IPS DF 6.9 (cell line): Measurements from ENCODE around the gene PIF1.

ENCODE experiments used
- DNase-seq: peaks from one replicate; pipeline ENCODE4 v3.0.0-alpha.2; 2013; ENCODE audit warnings: low read depth, low spot score
- H3K27ac ChIP-seq: one replicate; pipeline ENCODE4 v1.5.1; 2013; ENCODE audit warnings: low read length, control low read depth
- H3K27me3 ChIP-seq: 2 replicates; pipeline ENCODE4 v1.6.1; 2013; ENCODE audit warnings: mild to moderate bottlenecking, low read length; ENCODE audit not compliant: control insufficient read depth, insufficient read depth
- H3K36me3 ChIP-seq: 2 replicates; pipeline ENCODE4 v1.6.1; 2013; ENCODE audit warnings: low read length; ENCODE audit not compliant: control insufficient read depth, insufficient read depth
- H3K4me1 ChIP-seq: 2 replicates; pipeline ENCODE4 v1.6.1; 2013; ENCODE audit warnings: low read length; ENCODE audit not compliant: control insufficient read depth, insufficient read depth
- H3K4me3 ChIP-seq: 2 replicates; pipeline ENCODE4 v1.5.1; 2013; ENCODE audit warnings: mild to moderate bottlenecking, low read length
- H3K9me3 ChIP-seq: 2 replicates; pipeline ENCODE4 v1.6.1; 2013; ENCODE audit warnings: low read length, inconsistent platforms; ENCODE audit not compliant: control insufficient read depth, insufficient read depth
- WGBS: extraction: QIAGEN DNeasy Blood & Tissue Kit; methylation state at CpG from one replicate; pipeline ENCODE4 v1.1.7; 2013; ENCODE audit warnings: mixed read lengths, missing lambda C conversion rate; ENCODE audit not compliant: insufficient read length, insufficient coverage; 5-methylcytosine and 5-hydroxymethylcytosine counted together

Gene PIF1

GRCh38 chr15:64810497-64811326, 14.7 kb downstream of the PIF1 start:
- no peaks in the 10 kb centered on the region for H3K27me3 ChIP-seq
- DNase-seq = no peak
- WGBS = no CpG with 5 or more reads among the region's 6 CpGs
- peaks cover 19% of the 10 kb centered on the region for H3K4me1 ChIP-seq
- no peaks in the 10 kb centered on the region for H3K9me3 ChIP-seq
- H3K36me3 ChIP-seq = no peaks in the 10 kb centered on the region
- no peak overlapping the region for H3K4me3 ChIP-seq
- peak overlapping the region; percentile 91 for H3K27ac ChIP-seq

- no peak overlapping the region for H3K4me3 ChIP-seq
- DNase-seq = no peak
- no peaks in the 10 kb centered on the region for H3K36me3 ChIP-seq
- peaks cover 20% of the 10 kb centered on the region for H3K4me1 ChIP-seq
- H3K27me3 ChIP-seq = no peaks in the 10 kb centered on the region
- no peaks in the 10 kb centered on the region for H3K9me3 ChIP-seq
- peak overlapping the region; percentile 91 for H3K27ac ChIP-seq
- WGBS = no CpG with 5 or more reads among the region's 14 CpGs
Measured at GRCh38 chr15:64809649-64810496, 15.6 kb downstream of the PIF1 start.

GRCh38 chr15:64808785-64809453, 16.5 kb downstream of the PIF1 start:
- no CpG with 5 or more reads among the region's 10 CpGs for WGBS
- H3K27me3 ChIP-seq = no peaks in the 10 kb centered on the region
- no peaks in the 10 kb centered on the region for H3K9me3 ChIP-seq
- H3K4me3 ChIP-seq = peak overlapping the region; percentile 24; the same call in 1 of the 2 replicates
- peak overlapping the region; percentile 70 for H3K27ac ChIP-seq
- peaks cover 20% of the 10 kb centered on the region for H3K4me1 ChIP-seq
- no peaks in the 10 kb centered on the region for H3K36me3 ChIP-seq
- DNase-seq = no peak

GRCh38 chr15:64807751-64808222, 17.7 kb downstream of the PIF1 start:
- H3K27ac ChIP-seq = peak overlapping the region; percentile 55
- H3K27me3 ChIP-seq = no peaks in the 10 kb centered on the region
- H3K9me3 ChIP-seq = no peaks in the 10 kb centered on the region
- H3K4me1 ChIP-seq = peaks cover 17% of the 10 kb centered on the region
- WGBS = no CpG with 5 or more reads among the region's 6 CpGs
- H3K4me3 ChIP-seq = peak overlapping the region; percentile 2; the same call in 1 of the 2 replicates
- DNase-seq = no peak
- no peaks in the 10 kb centered on the region for H3K36me3 ChIP-seq

GRCh38 chr15:64807051-64807749, 18.2 kb downstream of the PIF1 start:
- Histone ChIP-seq H3K4me1 (peaks cover 17% of the 10 kb centered on the region), H3K27ac (peak overlapping the region; percentile 42)
- no CpG with 5 or more reads among the region's 13 CpGs for WGBS

GRCh38 chr15:64806509-64806908, 18.9 kb downstream of the PIF1 start:
- no peaks in the 10 kb centered on the region for H3K9me3 ChIP-seq
- H3K4me1 ChIP-seq = peaks cover 17% of the 10 kb centered on the region
- H3K36me3 ChIP-seq = no peaks in the 10 kb centered on the region
- H3K27ac ChIP-seq = peak overlapping the region; percentile 42
- DNase-seq = no peak
- no CpG with 5 or more reads among the region's 6 CpGs for WGBS
- no peak overlapping the region for H3K4me3 ChIP-seq
- no peaks in the 10 kb centered on the region for H3K27me3 ChIP-seq

More at GRCh38 chr15:64807051-64807749, 18.2 kb downstream of the PIF1 start:
- H3K9me3 ChIP-seq = no peaks in the 10 kb centered on the region
- no peaks in the 10 kb centered on the region for H3K27me3 ChIP-seq
- no peak for DNase-seq
- H3K4me3 ChIP-seq = no peak overlapping the region
- H3K36me3 ChIP-seq = no peaks in the 10 kb centered on the region

GRCh38 chr15:64804619-64805018, 20.8 kb downstream of the PIF1 start:
- no peak for DNase-seq
- Histone ChIP-seq H3K4me1 (peaks cover 14% of the 10 kb centered on the region), H3K36me3 (no peaks in the 10 kb centered on the region), H3K4me3 (no peak overlapping the region), H3K27me3 (no peaks in the 10 kb centered on the region), H3K9me3 (no peaks in the 10 kb centered on the region), H3K27ac (no peak overlapping the region)
- WGBS = no CpG with 5 or more reads among the region's 2 CpGs

GRCh38 chr15:64803526-64803925, 21.9 kb downstream of the PIF1 start:
- Histone ChIP-seq H3K27ac (no peak overlapping the region), H3K36me3 (no peaks in the 10 kb centered on the region), H3K9me3 (no peaks in the 10 kb centered on the region), H3K4me1 (peaks cover 14% of the 10 kb centered on the region), H3K4me3 (no peak overlapping the region), H3K27me3 (no peaks in the 10 kb centered on the region)
- no CpG with 5 or more reads among the region's 1 CpG for WGBS
- DNase-seq = no peak

GRCh38 chr15:64800476-64800875, 25.0 kb downstream of the PIF1 start:
- no CpG with 5 or more reads among the region's 2 CpGs for WGBS
- DNase-seq = no peak

More at GRCh38 chr15:64800476-64800875, 25.0 kb downstream of the PIF1 start:
- no peaks in the 10 kb centered on the region for H3K36me3 ChIP-seq
- no peak overlapping the region for H3K27ac ChIP-seq
- H3K27me3 ChIP-seq = no peaks in the 10 kb centered on the region
- no peaks in the 10 kb centered on the region; the same call in 1 of the 2 replicates for H3K4me1 ChIP-seq
- no peak overlapping the region for H3K4me3 ChIP-seq
- no peaks in the 10 kb centered on the region for H3K9me3 ChIP-seq
